H1 (cell line): Measurements from ENCODE around the gene NPSR1. TPM values are rescaled to one million over a fixed set of nuclear protein-coding genes. Genes with fewer than 3 reads are reported as not detected.

Experiments
- CTCF ChIA-PET: fragments of 300-600 bp; sonication (Branson Sonifier 250); formaldehyde crosslinking; loops from one replicate; lab custom pipeline; 2021; ENCODE audit not compliant: partially characterized antibody; lab: Charles Lee
- POLR2A ChIA-PET: fragments of 300-600 bp; sonication (Branson Sonifier 250); formaldehyde crosslinking; loops from one replicate; lab custom pipeline; 2021; ENCODE audit warnings: inconsistent platforms; ENCODE audit not compliant: partially characterized antibody; lab: Charles Lee
- DNase-seq, 2 experiments: peaks; one replicate each; pipeline versions ENCODE4 v3.0.0 to v3.0.0-alpha.2; 2010 to 2022; ENCODE audit warnings: low spot score in 2 of 2, low read depth in 1 of 2, mixed read lengths in 1 of 2
- FAIRE-seq: peaks from 2 replicates; lab custom pipeline; 2011; peaks lifted over from hg19 to GRCh38; lab: Jason Lieb, UNC
- H2AFZ ChIP-seq: 2 replicates; pipeline ENCODE4 v1.8.1; 2012; ENCODE audit warnings: low read length, inconsistent platforms
- H2AK5ac ChIP-seq: 2 replicates; pipeline ENCODE4 v1.6.1; 2013; ENCODE audit warnings: low read depth, low read length
- H2BK120ac ChIP-seq: replicated peaks from 2 replicates; pipeline ENCODE3; 2013; ENCODE audit warnings: low read depth, low read length, inconsistent platforms
- H2BK12ac ChIP-seq: 2 replicates; pipeline ENCODE4 v1.6.1; 2013; ENCODE audit warnings: low read depth, low read length
- H2BK15ac ChIP-seq: 2 replicates; pipeline ENCODE4 v1.6.1; 2013; ENCODE audit warnings: low read length
- H2BK20ac ChIP-seq: 2 replicates; pipeline ENCODE4 v1.6.1; 2013; ENCODE audit warnings: low read length
- H2BK5ac ChIP-seq: 2 replicates; pipeline ENCODE4 v1.6.1; 2013; ENCODE audit warnings: low read depth, low read length
- H3K14ac ChIP-seq: 2 replicates; pipeline ENCODE4 v1.6.1; 2013; ENCODE audit warnings: inconsistent platforms; ENCODE audit not compliant: insufficient read length
- H3K18ac ChIP-seq: 2 replicates; pipeline ENCODE4 v1.6.1; 2013; ENCODE audit warnings: low read length; ENCODE audit errors: extremely low read depth
- H3K23ac ChIP-seq: 2 replicates; pipeline ENCODE4 v1.6.1; 2013; ENCODE audit warnings: inconsistent platforms; ENCODE audit not compliant: insufficient read length
- H3K23me2 ChIP-seq: 2 replicates; pipeline ENCODE4 v1.6.1; 2013; ENCODE audit warnings: low read depth, low read length
- H3K27ac ChIP-seq: 2 replicates; pipeline ENCODE4 v1.6.1; 2011; ENCODE audit warnings: low read depth, low read length, inconsistent platforms
- H3K27me3 ChIP-seq, 4 experiments: replicated peaks in 1 of 4; 1 replicate in 1 of 4; 2 replicates in 3 of 4; pipeline versions ENCODE4 v1.6.1 to v1.8.1; 2011 to 2013; ENCODE audit warnings: low read length in 3 of 4, mild to moderate bottlenecking in 3 of 4, inconsistent platforms in 2 of 4, mixed read lengths in 2 of 4, moderate library complexity in 1 of 4; ENCODE audit not compliant: control insufficient read depth in 3 of 4, insufficient read depth in 3 of 4; ENCODE audit errors: extremely low read depth in 1 of 4
- H3K36me3 ChIP-seq, 4 experiments: 2 replicates each; pipeline versions ENCODE4 v1.6.1 to v1.8.1; 2011 to 2013; ENCODE audit warnings: mild to moderate bottlenecking in 4 of 4, low read length in 3 of 4, moderate library complexity in 2 of 4, control low read depth in 1 of 4, inconsistent platforms in 1 of 4; ENCODE audit not compliant: insufficient read depth in 4 of 4, control insufficient read depth in 2 of 4
- H3K4ac ChIP-seq: replicated peaks from 2 replicates; pipeline ENCODE3; 2013; ENCODE audit warnings: low read length, low read depth, mixed read lengths, inconsistent platforms; ENCODE audit not compliant: insufficient read length
- H3K4me1 ChIP-seq, 4 experiments: replicated peaks in 1 of 4; 1 replicate in 1 of 4; 2 replicates in 3 of 4; pipeline versions ENCODE4 v1.6.1 to v1.8.1; 2011 to 2013; ENCODE audit warnings: low read length in 3 of 4, inconsistent platforms in 2 of 4, mixed read lengths in 1 of 4; ENCODE audit not compliant: insufficient read depth in 4 of 4, control insufficient read depth in 3 of 4
- H3K4me2 ChIP-seq, 2 experiments: 2 replicates each; pipeline versions ENCODE4 v1.6.1 to v1.8.1; 2011 to 2013; ENCODE audit warnings: low read depth in 2 of 2, low read length in 2 of 2, control low read depth in 1 of 2, inconsistent platforms in 1 of 2, mild to moderate bottlenecking in 1 of 2; ENCODE audit not compliant: insufficient read depth in 1 of 2
- H3K4me3 ChIP-seq, 4 experiments: fragments of 200-600, 300-600 bp in 1 of 4; sonication (generic), shearing (Covaris generic), sonication (Bioruptor Twin) in 1 of 4; 2 replicates each; pipeline versions ENCODE4 v1.5.1 to v1.8.1; 2011 to 2016; ENCODE audit warnings: low read length in 4 of 4, low read depth in 3 of 4, control low read depth in 2 of 4, inconsistent platforms in 2 of 4, mild to moderate bottlenecking in 2 of 4, mixed read lengths in 1 of 4, moderate library complexity in 1 of 4; ENCODE audit not compliant: insufficient read depth in 2 of 4; ENCODE audit errors: extremely low read depth in 1 of 4
- H3K56ac ChIP-seq: replicated peaks from 2 replicates; pipeline ENCODE3; 2013; ENCODE audit warnings: low read depth, mild to moderate bottlenecking, mixed read lengths, low read length, inconsistent platforms; ENCODE audit not compliant: insufficient read length
- H3K79me1 ChIP-seq: 2 replicates; pipeline ENCODE4 v1.6.1; 2013; ENCODE audit warnings: low read depth, low read length, control low read depth
- H3K79me2 ChIP-seq, 2 experiments: 2 replicates each; pipeline versions ENCODE4 v1.6.1 to v1.8.1; 2012 to 2013; ENCODE audit warnings: low read length in 2 of 2, mild to moderate bottlenecking in 2 of 2, inconsistent platforms in 1 of 2; ENCODE audit not compliant: insufficient read depth in 2 of 2, control insufficient read depth in 1 of 2
- H3K9ac ChIP-seq, 4 experiments: replicated peaks in 1 of 4; 1 replicate in 1 of 4; 2 replicates in 3 of 4; pipeline versions ENCODE4 v1.6.1 to v1.8.1; 2011 to 2013; ENCODE audit warnings: low read depth in 3 of 4, low read length in 3 of 4, control low read depth in 2 of 4, mild to moderate bottlenecking in 2 of 4, moderate library complexity in 2 of 4, inconsistent platforms in 1 of 4; ENCODE audit errors: extremely low read depth in 1 of 4
- H3K9me3 ChIP-seq, 2 experiments: 2 replicates each; pipeline versions ENCODE4 v1.6.1 to v1.8.1; 2012 to 2013; ENCODE audit warnings: mild to moderate bottlenecking in 2 of 2, moderate library complexity in 2 of 2, control low read depth in 1 of 2, inconsistent platforms in 1 of 2, low read depth in 1 of 2, low read length in 1 of 2, mixed read lengths in 1 of 2; ENCODE audit not compliant: insufficient read depth in 2 of 2
- H4K20me1 ChIP-seq, 2 experiments: replicated peaks in 1 of 2; 2 replicates each; pipeline versions ENCODE3 to v1.8.1; 2011 to 2013; ENCODE audit warnings: inconsistent platforms in 2 of 2, low read length in 2 of 2, mild to moderate bottlenecking in 1 of 2; ENCODE audit not compliant: insufficient read depth in 2 of 2, control insufficient read depth in 1 of 2
- H4K5ac ChIP-seq: 2 replicates; pipeline ENCODE4 v1.6.1; 2013; ENCODE audit warnings: low read length, low read depth, mixed read lengths, inconsistent platforms; ENCODE audit not compliant: insufficient read length
- H4K8ac ChIP-seq: 2 replicates; pipeline ENCODE4 v1.8.0; 2013; ENCODE audit warnings: mild to moderate bottlenecking, moderate library complexity, low read length, inconsistent platforms; ENCODE audit not compliant: insufficient read depth; ENCODE audit errors: extremely low read depth
- H4K91ac ChIP-seq: replicated peaks from 2 replicates; pipeline ENCODE3; 2013; ENCODE audit warnings: low read length, mixed read lengths, inconsistent platforms; ENCODE audit not compliant: insufficient read length
- ASH2L ChIP-seq: fragments of 200-600, 300-600 bp; sonication (generic); IDR thresholded peaks from one replicate; pipeline ENCODE4 v1.7.1; 2017; ENCODE audit warnings: low read length
- BACH1 ChIP-seq: IDR thresholded peaks from 2 replicates; pipeline ENCODE4 v1.6.1; 2012; ENCODE audit warnings: low read length, improper control_type of control experiment
- BCL11A ChIP-seq, 2 experiments: IDR thresholded peaks; one replicate each; pipeline ENCODE4 v1.6.1; 2011; ENCODE audit warnings: low read depth in 2 of 2, low read length in 2 of 2, mild to moderate bottlenecking in 2 of 2
- CBX5 ChIP-seq: fragments of 300-800, 300-1000 bp; sonication (generic); IDR thresholded peaks from 2 replicates; pipeline ENCODE4 v1.7.1; 2016; ENCODE audit warnings: antibody characterized with exemption, low read length, low read depth
- CREB1 ChIP-seq: IDR thresholded peaks from 2 replicates; pipeline ENCODE4 v1.6.1; 2012; ENCODE audit warnings: inconsistent platforms
- CTBP2 ChIP-seq: IDR thresholded peaks from 2 replicates; pipeline ENCODE4 v1.7.0; 2011; ENCODE audit warnings: borderline replicate concordance, mild to moderate bottlenecking, moderate library complexity, mixed read lengths, low read length; ENCODE audit not compliant: insufficient read depth, insufficient read length
- GABPA ChIP-seq: IDR thresholded peaks from 2 replicates; pipeline ENCODE4 v1.6.1; 2011; ENCODE audit warnings: mild to moderate bottlenecking, low read length, moderate library complexity, borderline replicate concordance; ENCODE audit not compliant: insufficient read depth
- JUN ChIP-seq: IDR thresholded peaks from 2 replicates; pipeline ENCODE4 v1.6.1; 2011; ENCODE audit warnings: low read depth, mild to moderate bottlenecking, improper control_type of control experiment, low read length
- JUND ChIP-seq: IDR thresholded peaks from 2 replicates; pipeline ENCODE4 v1.6.1; 2011; ENCODE audit warnings: mild to moderate bottlenecking, improper control_type of control experiment, low read length
- KDM1A ChIP-seq: fragments of 200-600, 300-600 bp; sonication (generic); IDR thresholded peaks from 2 replicates; pipeline ENCODE4 v1.7.1; 2016; ENCODE audit warnings: mild to moderate bottlenecking, low read length, borderline replicate concordance
- KDM4A ChIP-seq: IDR thresholded peaks from one replicate; pipeline ENCODE4 v1.7.1; 2012; ENCODE audit warnings: low read depth, mild to moderate bottlenecking, moderate library complexity, low read length, inconsistent platforms; ENCODE audit not compliant: severe bottlenecking
- NRF1 ChIP-seq: IDR thresholded peaks from 2 replicates; pipeline ENCODE4 v1.6.1; 2011; ENCODE audit warnings: mild to moderate bottlenecking, low read depth, low read length, improper control_type of control experiment
- RFX5 ChIP-seq: IDR thresholded peaks from 2 replicates; pipeline ENCODE4 v1.6.1; 2011; ENCODE audit warnings: low read depth, low read length, improper control_type of control experiment, borderline replicate concordance
- SAP30 ChIP-seq: fragments of 300-600 bp; sonication (generic); IDR thresholded peaks from 2 replicates; pipeline ENCODE4 v1.7.1; 2012; ENCODE audit warnings: low read length, moderate library complexity, mild to moderate bottlenecking, inconsistent platforms; ENCODE audit not compliant: insufficient read depth, insufficient replicate concordance
- SIX5 ChIP-seq: IDR thresholded peaks from 2 replicates; pipeline ENCODE4 v1.6.1; 2011; ENCODE audit warnings: mild to moderate bottlenecking, low read depth, low read length
- SP2 ChIP-seq: IDR thresholded peaks from 2 replicates; pipeline ENCODE4 v1.6.1; 2012; ENCODE audit warnings: mild to moderate bottlenecking, low read length, inconsistent platforms
- SP4 ChIP-seq: IDR thresholded peaks from 2 replicates; pipeline ENCODE4 v1.6.1; 2012; ENCODE audit warnings: low read length, inconsistent platforms
- polyA plus RNA-seq, 7 experiments: library from polyadenylated mRNA; depleted of rRNA in 3 of 7; stranded (reverse) in 5 of 7; unstranded in 2 of 7; fragments of >200 nt in 5 of 7; fragments of 200-250 nt in 2 of 7; gene quantifications; 1 replicate in 5 of 7; 2 replicates in 1 of 7; 4 replicates in 1 of 7; pipeline versions ENCODE4 v1.2.1 to v1.2.3, GENCODE V29; 2011 to 2013; ENCODE audit warnings: missing spikeins in 2 of 7, mixed read lengths in 2 of 7
- total RNA-seq: library from RNA; stranded (reverse); fragmentation: NEBNext Ultra II Directional; extraction: Animal tissue kit (Norgen Biotek cat#: 25700); gene quantifications from 2 replicates; pipeline ENCODE4 v1.2.1, GENCODE V29; 2021

Gene NPSR1
- total and polyA plus RNA-seq, 2 of the 8 experiments (the other 6 are each of a cell fraction or from before 2014, with no cell fraction given), result not detected

GRCh38 chr7:34620425-34620824 is 37.6 kb upstream of the NPSR1 start:
- no peaks in the 10 kb centered on the region for H3K27me3 ChIP-seq
- no peak overlapping the region for H2BK120ac ChIP-seq
- no peak overlapping the region for H2BK20ac ChIP-seq
- TF ChIP-seq KDM4A (no peak), SP4 (no peak), BCL11A (IDR thresholded peaks at IDR 0.05; ENCODE audit: low read depth in 2 of 2, low read length in 2 of 2) (no peak), SIX5 (no peak), CTBP2 (no peak), BACH1 (no peak), JUN (no peak), CBX5 (no peak), SAP30 (no peak), ASH2L (no peak), JUND (no peak), GABPA (no peak), CREB1 (no peak), RFX5 (no peak), SP2 (no peak), NRF1 (no peak), KDM1A (no peak)
- no peaks in the 10 kb centered on the region for H3K36me3 ChIP-seq
- 0 out of 7 replicates have a peak, but pooled peaks cover 0 to 2% (median 0%) of the 10 kb centered on the region in 4 experiments for H3K4me1 ChIP-seq
- no peak overlapping the region for H4K91ac ChIP-seq
- no peaks in the 10 kb centered on the region for H3K79me1 ChIP-seq
- H3K23ac ChIP-seq, result no peak overlapping the region
- no peak overlapping the region for H2BK5ac ChIP-seq
- H2AK5ac ChIP-seq, result no peak overlapping the region
- DNase-seq (no peak), FAIRE-seq (no peak)
- no peak overlapping the region for H3K56ac ChIP-seq
- no peaks in the 10 kb centered on the region for H3K9me3 ChIP-seq
- H4K20me1 ChIP-seq, result no peaks in the 10 kb centered on the region
- H2BK15ac ChIP-seq, result no peak overlapping the region
- POLR2A ChIA-PET, result no interaction called here
- no peaks in the 10 kb centered on the region for H3K79me2 ChIP-seq
- CTCF ChIA-PET, result interaction anchor here (0.9 to 1.5 kb wide), 2 partner anchors 24 to 56 kb away, joined by 3 to 5 read pairs; no protein-coding TSS in a partner anchor
- no peak overlapping the region for H3K14ac ChIP-seq
- H4K8ac ChIP-seq, result no peak overlapping the region
- no peak overlapping the region for H3K27ac ChIP-seq
- no peak overlapping the region for H3K4me2 ChIP-seq
- no peaks in the 10 kb centered on the region for H3K23me2 ChIP-seq
- no peak overlapping the region for H2AFZ ChIP-seq
- H2BK12ac ChIP-seq, result no peak overlapping the region
- no peak overlapping the region for H3K9ac ChIP-seq
- no peak overlapping the region for H3K4ac ChIP-seq
- H3K18ac ChIP-seq, result no peak overlapping the region
- H4K5ac ChIP-seq, result no peak overlapping the region
- no peak overlapping the region for H3K4me3 ChIP-seq
